Mesenchymal stem cell (in vitro differentiated cells and primary cell): ENCODE data around the gene DNAJA3.
A peak's percentile ranks its signal among the peaks of the same experiment; 100 is the strongest.

ENCODE experiments used
- DNase-seq: peaks from one replicate; pipeline ENCODE4 v3.0.0-alpha.2; 2013
- H2AFZ ChIP-seq: one replicate; pipeline ENCODE4 v1.6.1; 2013; ENCODE audit warnings: low read depth, mild to moderate bottlenecking, control low read depth, inconsistent platforms, low read length, moderate library complexity
- H2AK5ac ChIP-seq: 2 replicates; pipeline ENCODE4 v1.6.1; 2013; ENCODE audit warnings: low read length, moderate library complexity, mild to moderate bottlenecking, inconsistent platforms; ENCODE audit not compliant: severe bottlenecking
- H2BK120ac ChIP-seq: one replicate; pipeline ENCODE4 v1.6.1; 2013; ENCODE audit warnings: low read depth, mild to moderate bottlenecking, inconsistent platforms, low read length, moderate library complexity
- H2BK12ac ChIP-seq, 2 experiments: one replicate each; pipeline ENCODE4 v1.6.1; 2013; ENCODE audit warnings: inconsistent platforms in 2 of 2, low read length in 2 of 2, mild to moderate bottlenecking in 2 of 2, moderate library complexity in 2 of 2, control low read depth in 1 of 2
- H2BK15ac ChIP-seq: one replicate; pipeline ENCODE4 v1.6.1; 2013; ENCODE audit warnings: mild to moderate bottlenecking, low read depth, inconsistent platforms; ENCODE audit not compliant: poor library complexity, severe bottlenecking
- H2BK5ac ChIP-seq: 2 replicates; pipeline ENCODE4 v1.6.1; 2013; ENCODE audit warnings: low read depth, mild to moderate bottlenecking, low read length, control low read depth, inconsistent platforms; ENCODE audit not compliant: poor library complexity, severe bottlenecking
- H3K14ac ChIP-seq, 2 experiments: one replicate each; pipeline ENCODE4 v1.6.1; 2013; ENCODE audit warnings: inconsistent platforms in 2 of 2, low read length in 2 of 2, control low read depth in 1 of 2, mild to moderate bottlenecking in 1 of 2, moderate library complexity in 1 of 2
- H3K18ac ChIP-seq, 2 experiments: one replicate each; pipeline ENCODE4 v1.6.1; 2013; ENCODE audit warnings: inconsistent platforms in 2 of 2, low read length in 2 of 2, control low read depth in 1 of 2, low read depth in 1 of 2, mild to moderate bottlenecking in 1 of 2
- H3K23ac ChIP-seq, 2 experiments: one replicate each; pipeline ENCODE4 v1.6.1; 2013; ENCODE audit warnings: inconsistent platforms in 2 of 2, low read length in 2 of 2, mild to moderate bottlenecking in 2 of 2, moderate library complexity in 2 of 2, control low read depth in 1 of 2
- H3K27ac ChIP-seq: 2 replicates; pipeline ENCODE4 v1.5.1; 2013; ENCODE audit warnings: mild to moderate bottlenecking, moderate library complexity, low read length, control low read depth, inconsistent platforms; ENCODE audit not compliant: poor library complexity, severe bottlenecking
- H3K27me3 ChIP-seq, 2 experiments: 2 replicates each; pipeline versions ENCODE4 v1.6.1 to v1.7.0; 2013; ENCODE audit warnings: low read length in 2 of 2, mild to moderate bottlenecking in 2 of 2, moderate library complexity in 2 of 2, control low read depth in 1 of 2, inconsistent platforms in 1 of 2; ENCODE audit not compliant: control insufficient read depth in 1 of 2, insufficient read depth in 1 of 2
- H3K36me3 ChIP-seq, 2 experiments: 2 replicates each; pipeline versions ENCODE4 v1.6.1 to v1.7.0; 2013; ENCODE audit warnings: low read length in 2 of 2, control low read depth in 1 of 2, inconsistent platforms in 1 of 2, low read depth in 1 of 2, mild to moderate bottlenecking in 1 of 2; ENCODE audit not compliant: insufficient read depth in 2 of 2, control insufficient read depth in 1 of 2
- H3K4ac ChIP-seq, 2 experiments: one replicate each; pipeline ENCODE4 v1.6.1; 2013; ENCODE audit warnings: inconsistent platforms in 2 of 2, low read length in 2 of 2, mild to moderate bottlenecking in 2 of 2, moderate library complexity in 2 of 2, control low read depth in 1 of 2, low read depth in 1 of 2
- H3K4me1 ChIP-seq: 2 replicates; pipeline ENCODE4 v1.6.1; 2013; ENCODE audit warnings: low read depth, low read length, control low read depth; ENCODE audit not compliant: control insufficient read depth, insufficient read depth
- H3K4me2 ChIP-seq: 2 replicates; pipeline ENCODE4 v1.6.1; 2013; ENCODE audit warnings: low read length, mild to moderate bottlenecking, inconsistent platforms; ENCODE audit not compliant: poor library complexity, severe bottlenecking
- H3K4me3 ChIP-seq, 2 experiments: 2 replicates each; pipeline versions ENCODE4 v1.5.1 to v1.7.0; 2013; ENCODE audit warnings: low read length in 2 of 2, mild to moderate bottlenecking in 2 of 2, control low read depth in 1 of 2, low read depth in 1 of 2; ENCODE audit not compliant: insufficient read depth in 1 of 2
- H3K79me1 ChIP-seq: replicated peaks from 2 replicates; pipeline ENCODE4 v1.6.1; 2013; ENCODE audit warnings: mild to moderate bottlenecking, control low read depth, low read length, inconsistent platforms; ENCODE audit not compliant: poor library complexity, severe bottlenecking
- H3K9ac ChIP-seq: 2 replicates; pipeline ENCODE4 v1.7.0; 2013; ENCODE audit warnings: mild to moderate bottlenecking, low read length, moderate library complexity
- H3K9me3 ChIP-seq: 2 replicates; pipeline ENCODE4 v1.7.0; 2013; ENCODE audit warnings: mild to moderate bottlenecking, low read length; ENCODE audit not compliant: control insufficient read depth
- H4K8ac ChIP-seq: one replicate; pipeline ENCODE4 v1.6.1; 2013; ENCODE audit warnings: inconsistent platforms, mild to moderate bottlenecking, low read length, moderate library complexity
- H4K91ac ChIP-seq: one replicate; pipeline ENCODE4 v1.6.1; 2013; ENCODE audit warnings: mild to moderate bottlenecking, low read length, inconsistent platforms
- WGBS: methylation state at CpG from one replicate; pipeline ENCODE4 v1.1.7; 2013; ENCODE audit warnings: mixed read lengths; 5-methylcytosine and 5-hydroxymethylcytosine counted together

Gene DNAJA3

DNA sequence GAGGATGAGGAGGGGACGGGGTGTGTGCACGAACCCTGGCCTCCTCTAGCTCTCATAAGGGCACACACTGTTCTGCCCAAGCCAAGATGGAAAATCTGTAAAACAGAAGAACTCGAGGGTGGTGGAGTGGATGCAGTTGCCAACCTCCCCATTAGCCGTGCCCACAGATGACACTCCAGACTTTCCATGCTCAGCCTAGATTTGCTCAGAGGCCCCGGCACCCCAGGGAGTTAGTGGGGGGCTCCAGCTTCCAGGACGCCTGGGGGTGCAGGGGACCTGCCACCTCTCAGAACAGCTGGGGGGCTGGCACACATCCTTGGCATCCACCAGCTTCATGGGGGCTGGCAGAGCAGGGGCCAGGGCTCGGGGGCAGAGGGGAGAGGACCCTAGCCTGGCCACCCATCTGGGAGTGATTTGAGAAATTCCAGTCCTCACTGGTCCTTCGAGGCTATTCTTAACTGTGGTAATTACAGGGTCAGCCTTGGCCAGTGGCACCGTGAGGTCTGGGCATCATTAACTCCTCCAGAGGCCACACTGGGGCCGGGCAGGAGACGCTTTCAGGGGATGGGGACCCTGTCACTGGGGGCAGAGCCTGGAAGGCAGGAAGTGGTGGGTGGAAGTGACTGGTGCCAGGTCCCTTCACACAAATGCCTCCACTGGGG lies 39.7 kb upstream of the DNAJA3 start:
- peak overlapping the region in 1 of 2 experiments; percentile 56 for H3K4ac ChIP-seq
- H3K14ac ChIP-seq, result no peak overlapping the region
- H3K4me1 ChIP-seq, result peaks cover 69% of the 10 kb centered on the region
- H3K36me3 ChIP-seq, result peaks cover 39 to 71% of the 10 kb centered on the region in 2 experiments
- H2BK120ac ChIP-seq, result no peak overlapping the region
- WGBS, result 83% methylated on average over 9 of the region's 11 CpGs
- H2BK5ac ChIP-seq, result no peak overlapping the region
- H3K23ac ChIP-seq, result no peak overlapping the region
- no peak overlapping the region for H4K8ac ChIP-seq
- no peak overlapping the region for H2AFZ ChIP-seq
- peaks cover 27% of the 10 kb centered on the region for H3K79me1 ChIP-seq
- peak overlapping the region; percentile 62 for H2BK15ac ChIP-seq
- peak overlapping the region; percentile 10 for H4K91ac ChIP-seq
- H3K27me3 ChIP-seq, result no peaks in the 10 kb centered on the region
- no peak overlapping the region for H3K27ac ChIP-seq
- H2AK5ac ChIP-seq, result no peak overlapping the region
- DNase-seq, result no peak
- H2BK12ac ChIP-seq, result peak overlapping the region in 1 of 2 experiments; percentile 11
- no peaks in the 10 kb centered on the region for H3K9me3 ChIP-seq
- no peak overlapping the region for H3K18ac ChIP-seq
- H3K4me3 ChIP-seq, result no peak overlapping the region
- H3K9ac ChIP-seq, result peak overlapping the region; percentile 58
- H3K4me2 ChIP-seq, result no peak overlapping the region

DNA sequence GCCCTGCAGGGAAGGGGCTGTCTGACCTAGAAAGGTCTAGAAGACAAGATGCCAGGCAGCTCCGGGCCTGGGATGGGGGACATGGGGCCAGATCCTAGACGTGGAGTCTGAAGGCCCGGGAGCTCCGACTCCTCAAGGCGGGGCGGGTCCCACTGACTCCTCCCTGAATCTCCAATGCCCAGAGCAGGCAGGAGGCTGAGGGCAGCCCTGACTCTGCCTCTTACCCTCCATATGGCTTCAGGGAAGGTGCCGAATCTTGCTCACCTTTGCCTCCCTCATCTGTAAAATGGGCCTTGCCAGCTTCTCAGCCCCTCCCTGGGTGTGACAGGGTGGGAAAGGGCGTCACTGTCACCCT lies 39.2 kb upstream of the DNAJA3 start:
- Histone ChIP-seq H3K36me3 (peaks cover 34 to 66% of the 10 kb centered on the region in 2 experiments), H2BK15ac (no peak overlapping the region), H3K27me3 (no peaks in the 10 kb centered on the region), H3K9me3 (no peaks in the 10 kb centered on the region), H3K14ac (no peak overlapping the region), H2BK12ac (no peak overlapping the region), H3K23ac (no peak overlapping the region), H2AFZ (no peak overlapping the region), H3K4me1 (peaks cover 66% of the 10 kb centered on the region), H2BK5ac (no peak overlapping the region), H3K4me3 (no peak overlapping the region), H3K4me2 (no peak overlapping the region), H2BK120ac (no peak overlapping the region), H2AK5ac (peak overlapping the region; percentile 73), H4K8ac (peak overlapping the region; percentile 73), H3K79me1 (peaks cover 23% of the 10 kb centered on the region), H3K4ac (peak overlapping the region; percentile 56 to 70), H3K9ac (peak overlapping the region; percentile 58), H3K27ac (no peak overlapping the region), H4K91ac (no peak overlapping the region), H3K18ac (no peak overlapping the region)
- no peak for DNase-seq
- WGBS, result 67% methylated on average over 7 of the region's 8 CpGs

DNA sequence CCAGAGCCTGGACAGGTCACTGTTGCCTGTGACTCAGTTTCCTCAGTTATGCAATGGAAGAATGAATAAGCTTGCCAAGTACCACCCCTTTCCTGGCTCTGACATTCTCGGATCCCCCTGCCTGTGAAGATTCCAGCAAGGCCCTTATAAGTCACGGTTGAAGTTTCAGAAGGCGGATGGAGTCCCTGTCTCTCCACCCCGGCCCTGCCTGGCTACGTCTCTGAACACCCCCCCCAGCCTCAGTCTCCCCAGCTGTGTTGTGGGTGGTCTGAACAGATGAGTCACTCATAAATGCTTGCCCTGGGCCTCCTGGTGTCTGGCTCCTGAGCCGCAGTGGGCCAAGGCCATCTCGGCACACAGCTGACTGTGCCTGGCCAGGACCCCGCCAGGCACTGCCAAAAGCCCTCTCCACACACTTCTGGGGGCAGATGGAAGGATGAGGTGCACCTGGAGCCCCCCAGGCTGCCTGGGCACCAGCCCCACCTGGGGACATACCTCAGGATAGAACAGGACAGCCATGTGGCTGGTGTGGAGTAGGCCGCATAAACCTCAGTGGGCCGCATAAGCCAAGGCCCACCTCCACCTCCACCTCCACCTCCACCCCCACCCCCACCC lies 38.6 kb upstream of the DNAJA3 start:
- H3K27me3 ChIP-seq, result no peaks in the 10 kb centered on the region
- H2AFZ ChIP-seq, result no peak overlapping the region
- no peak overlapping the region for H3K4me2 ChIP-seq
- H4K91ac ChIP-seq, result peak overlapping the region; percentile 36
- H2BK15ac ChIP-seq, result peak overlapping the region; percentile 44
- H3K79me1 ChIP-seq, result peaks cover 17% of the 10 kb centered on the region
- peaks cover 28 to 60% of the 10 kb centered on the region in 2 experiments for H3K36me3 ChIP-seq
- H2BK120ac ChIP-seq, result no peak overlapping the region
- H3K4me1 ChIP-seq, result peaks cover 66% of the 10 kb centered on the region
- 77% methylated on average over 8 of the region's 10 CpGs for WGBS
- H3K14ac ChIP-seq, result no peak overlapping the region
- H4K8ac ChIP-seq, result peak overlapping the region; percentile 64
- no peak for DNase-seq
- H3K18ac ChIP-seq, result peak overlapping the region; percentile 67 to 75
- no peaks in the 10 kb centered on the region for H3K9me3 ChIP-seq
- H3K23ac ChIP-seq, result no peak overlapping the region
- H3K27ac ChIP-seq, result no peak overlapping the region
- peak overlapping the region; percentile 73 for H2AK5ac ChIP-seq
- peak overlapping the region in 1 of 2 experiments; percentile 75 for H2BK12ac ChIP-seq
- H3K4ac ChIP-seq, result peak overlapping the region in 1 of 2 experiments; percentile 70
- H2BK5ac ChIP-seq, result no peak overlapping the region
- peak overlapping the region; percentile 58 for H3K9ac ChIP-seq
- no peak overlapping the region for H3K4me3 ChIP-seq

DNA sequence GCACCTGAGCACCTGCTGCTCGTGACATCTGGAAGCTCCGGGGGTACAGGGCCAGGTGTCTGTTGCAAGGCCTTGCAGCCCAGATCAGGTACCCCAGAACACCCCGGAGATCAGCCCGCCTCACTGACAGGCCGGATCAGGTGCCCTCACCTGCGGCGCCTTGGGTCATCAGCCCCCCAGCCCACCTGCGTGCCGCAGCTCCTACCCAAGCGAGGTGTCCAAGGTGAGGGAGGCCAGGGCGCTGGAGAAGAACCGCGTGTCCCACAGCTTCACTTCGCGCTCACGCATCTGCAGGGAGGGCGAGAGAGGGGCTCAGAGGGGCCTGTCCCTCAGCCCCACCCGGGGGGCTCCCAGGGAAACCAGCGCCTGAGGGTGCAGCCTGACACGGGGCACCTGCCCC lies 37.9 kb upstream of the DNAJA3 start:
- peak overlapping the region; percentile 73 for H4K91ac ChIP-seq
- 96% methylated on average over 20 of the region's 20 CpGs for WGBS

More for the DNA sequence above, 37.9 kb upstream of the DNAJA3 start:
- H3K27me3 ChIP-seq, result no peaks in the 10 kb centered on the region
- H2BK12ac ChIP-seq, result peak overlapping the region in 1 of 2 experiments; percentile 61
- peak overlapping the region in 1 of 2 experiments; percentile 29 for H3K4ac ChIP-seq
- no peak for DNase-seq
- H3K27ac ChIP-seq, result no peak overlapping the region
- peaks cover 20 to 53% of the 10 kb centered on the region in 2 experiments for H3K36me3 ChIP-seq
- H2BK15ac ChIP-seq, result peak overlapping the region; percentile 44
- H3K4me2 ChIP-seq, result no peak overlapping the region
- H3K4me3 ChIP-seq, result no peak overlapping the region
- H2BK120ac ChIP-seq, result peak overlapping the region; percentile 69
- H3K9ac ChIP-seq, result peak overlapping the region; percentile 43
- H3K9me3 ChIP-seq, result no peaks in the 10 kb centered on the region
- H2BK5ac ChIP-seq, result no peak overlapping the region
- H2AFZ ChIP-seq, result no peak overlapping the region
- H3K14ac ChIP-seq, result no peak overlapping the region
- H2AK5ac ChIP-seq, result peak overlapping the region; percentile 40
- H3K23ac ChIP-seq, result no peak overlapping the region
- H3K18ac ChIP-seq, result peak overlapping the region; percentile 19 to 93
- peaks cover 10% of the 10 kb centered on the region for H3K79me1 ChIP-seq
- peaks cover 71% of the 10 kb centered on the region for H3K4me1 ChIP-seq
- H4K8ac ChIP-seq, result peak overlapping the region; percentile 19
